ENCODE measurements around the gene CLCN7. TPM values are rescaled to one million over a fixed set of nuclear protein-coding genes. Genes with fewer than 3 reads are reported as not detected.

CLCN7 gene
- total and polyA plus RNA-seq, 2 of the 13 experiments (the other 11 are each of a cell fraction or from before 2014, with no cell fraction given), result 24.6 to 25.1 TPM

DNA sequence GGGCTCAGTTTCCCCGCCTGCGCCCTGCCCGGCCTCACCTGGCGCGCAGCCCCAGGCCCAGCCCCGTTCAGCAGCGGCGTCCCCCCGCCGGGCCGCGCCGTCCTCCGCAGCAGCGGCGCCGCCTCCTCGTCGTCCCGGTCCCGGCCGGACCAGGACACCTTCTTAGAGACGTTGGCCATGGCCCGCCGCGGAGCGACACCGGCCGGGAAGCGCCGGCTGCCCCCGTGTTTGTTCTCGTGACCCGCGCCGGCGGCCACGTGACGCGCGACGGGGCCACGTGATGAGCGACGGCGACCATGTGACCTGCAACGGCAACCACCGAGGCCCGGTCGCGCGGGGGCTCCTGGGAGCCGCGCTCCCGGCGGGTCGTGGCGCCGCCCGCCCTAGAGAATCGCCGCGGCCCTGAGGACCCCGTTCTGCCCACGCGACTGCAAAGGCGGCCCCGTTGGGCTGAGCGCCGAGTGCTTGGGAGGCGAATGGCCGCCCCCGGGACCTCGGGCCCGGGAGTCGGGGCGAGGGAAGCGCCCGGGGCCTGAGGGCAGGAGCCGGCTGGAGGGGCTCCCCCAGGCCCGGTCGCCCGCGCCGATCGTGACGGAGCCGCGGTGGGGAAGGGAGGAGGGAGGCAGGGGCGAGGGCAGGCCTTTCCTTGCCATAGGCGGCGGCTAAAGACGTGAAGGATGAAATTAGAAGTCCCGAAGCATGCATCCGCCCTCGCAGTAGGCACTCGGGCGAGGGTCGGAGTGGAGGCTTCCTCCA is at the start of gene CLCN7 (continued):
- TF ChIP-seq, protein P1, sequence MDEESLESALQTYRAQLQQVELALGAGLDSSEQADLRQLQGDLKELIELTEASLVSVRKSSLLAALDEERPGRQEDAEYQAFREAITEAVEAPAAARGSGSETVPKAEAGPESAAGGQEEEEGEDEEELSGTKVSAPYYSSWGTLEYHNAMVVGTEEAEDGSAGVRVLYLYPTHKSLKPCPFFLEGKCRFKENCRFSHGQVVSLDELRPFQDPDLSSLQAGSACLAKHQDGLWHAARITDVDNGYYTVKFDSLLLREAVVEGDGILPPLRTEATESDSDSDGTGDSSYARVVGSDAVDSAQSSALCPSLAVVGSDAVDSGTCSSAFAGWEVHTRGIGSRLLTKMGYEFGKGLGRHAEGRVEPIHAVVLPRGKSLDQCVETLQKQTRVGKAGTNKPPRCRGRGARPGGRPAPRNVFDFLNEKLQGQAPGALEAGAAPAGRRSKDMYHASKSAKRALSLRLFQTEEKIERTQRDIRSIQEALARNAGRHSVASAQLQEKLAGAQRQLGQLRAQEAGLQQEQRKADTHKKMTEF (CRISPR knock-in tag; IDR thresholded peaks at IDR 0.05), result peak; percentile 87
- TF ChIP-seq MXI1 (IDR thresholded peaks at IDR 0.05; ENCODE audit: borderline replicate concordance, low read depth, low read length) (peak; percentile 86; the same call in 1 of the 3 replicates), ZNF3 (CRISPR knock-in tag; IDR thresholded peaks at IDR 0.05) (no peak), ZKSCAN8 (CRISPR knock-in tag; IDR thresholded peaks at IDR 0.05; ENCODE audit: borderline replicate concordance) (0 out of 2 replicates have a peak, but pooled peaks have one; percentile 19), STAG1 (CRISPR knock-in tag; IDR thresholded peaks at IDR 0.05) (no peak), ZNF333 (CRISPR knock-in tag; IDR thresholded peaks at IDR 0.05; ENCODE audit: borderline replicate concordance) (no peak; the same call in 1 of the 2 replicates), MBD4 (IDR thresholded peaks at IDR 0.05; ENCODE audit: borderline replicate concordance, low read length) (no peak), ESRRA (CRISPR knock-in tag; IDR thresholded peaks at IDR 0.05; ENCODE audit: low read depth) (peak; percentile 75; the same call in 1 of the 2 replicates), CCDC6 (CRISPR knock-in tag; IDR thresholded peaks at IDR 0.05) (peak; percentile 97; the same call in 1 of the 2 replicates), JUN (CRISPR knock-in tag; IDR thresholded peaks at IDR 0.05) (peak; percentile 77), ZNF883 (CRISPR knock-in tag; IDR thresholded peaks at IDR 0.05; ENCODE audit: not compliant biosample characterization) (peak; percentile 90), NRL (CRISPR knock-in tag; IDR thresholded peaks at IDR 0.05; ENCODE audit: borderline replicate concordance) (no peak), ZIK1 (CRISPR knock-in tag; IDR thresholded peaks at IDR 0.05; ENCODE audit: borderline replicate concordance, low read depth) (peak; percentile 93; the same call in 1 of the 2 replicates), ZNF446 (CRISPR knock-in tag; IDR thresholded peaks at IDR 0.05) (no peak; the same call in 1 of the 2 replicates), DPF2 (CRISPR knock-in tag; IDR thresholded peaks at IDR 0.05; ENCODE audit: borderline replicate concordance, low read depth) (no peak), ZNF761 (CRISPR knock-in tag; conservative IDR thresholded peaks at IDR 0.05) (peak; percentile 75; the same call in 1 of the 2 replicates), ZNF12 (CRISPR knock-in tag; IDR thresholded peaks at IDR 0.05) (no peak), SP4 (CRISPR knock-in tag; IDR thresholded peaks at IDR 0.05) (peak; percentile 42; the same call in 1 of the 2 replicates), MTA3 (CRISPR knock-in tag; IDR thresholded peaks at IDR 0.05) (no peak), ZNF598 (CRISPR knock-in tag; IDR thresholded peaks at IDR 0.05; ENCODE audit: borderline replicate concordance) (peak; percentile 70; the same call in 1 of the 2 replicates)
- TF ChIP-seq, protein P2, sequence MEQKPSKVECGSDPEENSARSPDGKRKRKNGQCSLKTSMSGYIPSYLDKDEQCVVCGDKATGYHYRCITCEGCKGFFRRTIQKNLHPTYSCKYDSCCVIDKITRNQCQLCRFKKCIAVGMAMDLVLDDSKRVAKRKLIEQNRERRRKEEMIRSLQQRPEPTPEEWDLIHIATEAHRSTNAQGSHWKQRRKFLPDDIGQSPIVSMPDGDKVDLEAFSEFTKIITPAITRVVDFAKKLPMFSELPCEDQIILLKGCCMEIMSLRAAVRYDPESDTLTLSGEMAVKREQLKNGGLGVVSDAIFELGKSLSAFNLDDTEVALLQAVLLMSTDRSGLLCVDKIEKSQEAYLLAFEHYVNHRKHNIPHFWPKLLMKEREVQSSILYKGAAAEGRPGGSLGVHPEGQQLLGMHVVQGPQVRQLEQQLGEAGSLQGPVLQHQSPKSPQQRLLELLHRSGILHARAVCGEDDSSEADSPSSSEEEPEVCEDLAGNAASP (CRISPR knock-in tag; IDR thresholded peaks at IDR 0.05; ENCODE audit: borderline replicate concordance), result peak; percentile 59; the same call in 1 of the 2 replicates
- TF ChIP-seq, protein P3, sequence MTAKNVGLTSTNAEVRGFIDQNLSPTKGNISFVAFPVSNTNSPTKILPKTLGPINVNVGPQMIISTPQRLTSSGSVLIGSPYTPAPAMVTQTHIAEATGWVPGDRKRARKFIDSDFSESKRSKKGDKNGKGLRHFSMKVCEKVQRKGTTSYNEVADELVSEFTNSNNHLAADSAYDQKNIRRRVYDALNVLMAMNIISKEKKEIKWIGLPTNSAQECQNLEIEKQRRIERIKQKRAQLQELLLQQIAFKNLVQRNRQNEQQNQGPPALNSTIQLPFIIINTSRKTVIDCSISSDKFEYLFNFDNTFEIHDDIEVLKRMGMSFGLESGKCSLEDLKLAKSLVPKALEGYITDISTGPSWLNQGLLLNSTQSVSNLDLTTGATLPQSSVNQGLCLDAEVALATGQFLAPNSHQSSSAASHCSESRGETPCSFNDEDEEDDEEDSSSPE (CRISPR knock-in tag; IDR thresholded peaks at IDR 0.05), result peak; percentile 93
- TF ChIP-seq, protein P4, sequence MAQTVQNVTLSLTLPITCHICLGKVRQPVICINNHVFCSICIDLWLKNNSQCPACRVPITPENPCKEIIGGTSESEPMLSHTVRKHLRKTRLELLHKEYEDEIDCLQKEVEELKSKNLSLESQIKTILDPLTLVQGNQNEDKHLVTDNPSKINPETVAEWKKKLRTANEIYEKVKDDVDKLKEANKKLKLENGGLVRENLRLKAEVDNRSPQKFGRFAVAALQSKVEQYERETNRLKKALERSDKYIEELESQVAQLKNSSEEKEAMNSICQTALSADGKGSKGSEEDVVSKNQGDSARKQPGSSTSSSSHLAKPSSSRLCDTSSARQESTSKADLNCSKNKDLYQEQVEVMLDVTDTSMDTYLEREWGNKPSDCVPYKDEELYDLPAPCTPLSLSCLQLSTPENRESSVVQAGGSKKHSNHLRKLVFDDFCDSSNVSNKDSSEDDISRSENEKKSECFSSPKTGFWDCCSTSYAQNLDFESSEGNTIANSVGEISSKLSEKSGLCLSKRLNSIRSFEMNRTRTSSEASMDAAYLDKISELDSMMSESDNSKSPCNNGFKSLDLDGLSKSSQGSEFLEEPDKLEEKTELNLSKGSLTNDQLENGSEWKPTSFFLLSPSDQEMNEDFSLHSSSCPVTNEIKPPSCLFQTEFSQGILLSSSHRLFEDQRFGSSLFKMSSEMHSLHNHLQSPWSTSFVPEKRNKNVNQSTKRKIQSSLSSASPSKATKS (CRISPR knock-in tag; IDR thresholded peaks at IDR 0.05), result no peak; the same call in 1 of the 2 replicates
